Right ventricle myocardium inferior (tissue), 1 donor: ENCODE measurements around the gene MTHFD1L. TPM values are rescaled to one million over a fixed set of nuclear protein-coding genes. Genes with fewer than 3 reads are reported as not detected.

Experiments
- ATAC-seq: fragments of 200-7000 bp; cut with Tn5 transposase; one replicate; pipeline ENCODE4 v1.9.1; 2020; ENCODE audit warnings: mild to moderate bottlenecking, moderate library complexity
- DNase-seq: peaks from one replicate; pipeline ENCODE4 v3.0.0; 2021; ENCODE audit errors: missing footprints
- intact Hi-C: fragments of 100-400 bp; cut with DNase I; formaldehyde crosslinking; loops from one replicate; pipeline ENCODE4 v1.11.0; 2022
- total RNA-seq: library from RNA; stranded (reverse); fragmentation: NEBNext Ultra II Directional; extraction: Animal tissue kit (Norgen Biotek cat#: 25700); gene quantifications from one replicate; pipeline ENCODE4 v1.2.1, GENCODE V29; 2021
- donor health status: DM: no; HTN: yes; CAD: no; lungs with severe emphysema.

MTHFD1L gene
- total RNA-seq, 1 donor from 2014 or later, result 3.4 TPM

- DNase-seq, result no peak
- intact Hi-C loops, result loop anchor here (2.0 kb wide), 2 partner anchors 117 to 443 kb away; no protein-coding TSS in a partner anchor
- ATAC-seq, result peak; percentile 74
These were observed 26.5 kb downstream of the MTHFD1L start for GRCh38 chr6:150891888-150892485.

- intact Hi-C loops, result no loop called here
- no peak for ATAC-seq
- DNase-seq, result no peak
These were observed 28.8 kb downstream of the MTHFD1L start for GRCh38 chr6:150894191-150894744.

DNA sequence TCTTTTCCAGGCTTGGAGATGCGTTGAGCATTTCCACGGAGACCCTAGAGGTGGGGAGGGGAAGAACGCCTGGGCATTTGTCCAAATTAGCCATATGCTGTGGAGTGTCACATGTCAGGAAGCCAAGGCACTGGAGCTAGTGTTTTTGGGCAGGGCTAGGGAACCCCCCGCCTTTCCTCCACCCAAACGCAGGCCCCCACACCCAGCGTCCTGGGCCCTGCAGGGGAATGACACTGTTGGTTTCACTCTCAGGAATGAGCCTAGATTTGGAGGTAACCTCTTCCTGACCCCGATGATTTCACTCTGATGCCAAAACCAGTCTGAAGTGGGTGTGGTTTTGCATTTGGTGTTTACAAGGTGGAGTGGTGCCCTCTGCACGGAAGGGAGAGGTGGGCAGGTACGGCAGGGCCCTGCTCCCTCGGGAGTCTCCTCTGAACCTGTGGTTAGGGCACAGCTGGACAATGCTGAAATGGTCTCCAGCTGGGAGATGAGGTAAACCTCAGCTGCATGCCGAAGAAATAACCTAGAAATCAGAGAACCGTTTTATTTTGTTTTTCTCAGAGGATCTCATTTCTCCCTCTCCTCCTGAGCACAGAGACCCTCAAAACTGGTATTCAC is 29.5 kb downstream of the MTHFD1L start:
- ATAC-seq (peak; percentile 33), DNase-seq (no peak)
- intact Hi-C loops, result no loop called here

- intact Hi-C loops, result no loop called here
- no peak for DNase-seq
These were observed 30.6 kb downstream of the MTHFD1L start for GRCh38 chr6:150895928-150896632.

GRCh38 chr6:150897400-150897943 is 32.0 kb downstream of the MTHFD1L start:
- ATAC-seq, result no peak
- DNase-seq, result no peak
- intact Hi-C loops, result no loop called here

More at GRCh38 chr6:150895928-150896632, 30.6 kb downstream of the MTHFD1L start:
- no peak for ATAC-seq

- intact Hi-C loops, result no loop called here
- DNase-seq (no peak), ATAC-seq (no peak)
These were observed 33.1 kb downstream of the MTHFD1L start for GRCh38 chr6:150898399-150899170.

DNA sequence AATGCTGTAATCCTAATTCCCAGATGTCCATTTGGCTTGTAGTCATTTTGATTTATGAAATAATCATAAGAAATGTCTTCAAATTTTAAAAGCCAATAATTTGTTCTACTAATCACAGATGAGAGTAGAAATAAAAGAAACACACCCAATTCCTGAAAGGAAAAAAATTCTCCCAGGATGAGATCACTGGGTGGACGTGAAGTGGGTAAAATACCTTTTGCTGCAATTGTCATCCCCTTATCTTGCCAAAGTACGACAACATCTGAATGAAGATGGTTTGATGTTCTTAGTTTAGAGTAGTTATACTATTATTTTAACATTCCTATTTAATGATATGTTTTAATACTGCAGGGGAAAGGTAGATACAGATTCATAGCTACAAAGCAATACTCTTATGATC is 33.7 kb downstream of the MTHFD1L start:
- intact Hi-C loops, result no loop called here
- no peak for DNase-seq
- no peak for ATAC-seq

- intact Hi-C loops, result no loop called here
- DNase-seq, result no peak
- no peak for ATAC-seq
These were observed 34.5 kb downstream of the MTHFD1L start for GRCh38 chr6:150900049-150900448.

DNA sequence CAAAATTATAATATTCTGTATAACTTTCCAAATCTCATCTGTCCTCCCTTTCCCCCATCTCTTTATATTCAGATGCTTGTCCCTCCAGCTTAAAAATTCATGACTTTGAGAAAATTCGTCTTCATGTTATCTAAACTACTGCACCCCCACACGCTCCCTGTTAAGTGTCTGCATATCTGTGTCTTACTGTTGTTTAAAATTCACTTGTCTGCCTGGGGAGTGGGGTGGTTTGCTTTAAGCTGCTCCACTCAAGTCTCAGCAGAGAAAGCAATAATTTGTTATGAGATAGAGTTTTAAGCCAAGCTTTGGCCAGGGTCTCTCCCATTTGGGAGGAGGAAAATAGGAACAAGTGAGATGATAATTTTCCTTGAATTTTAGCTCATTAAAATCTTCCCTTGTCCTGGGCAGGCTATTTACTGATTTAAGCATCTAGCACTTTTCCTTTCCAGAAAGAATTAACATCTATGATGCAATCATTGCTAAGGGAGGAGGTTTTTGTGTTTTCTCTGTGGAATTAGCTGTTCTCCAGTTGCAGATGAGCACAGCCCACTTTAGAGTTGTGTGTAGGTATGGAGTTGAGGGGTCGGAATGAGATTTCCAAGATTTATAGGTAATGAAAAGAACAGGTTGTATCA is 36.8 kb downstream of the MTHFD1L start:
- intact Hi-C loops, result no loop called here
- no peak for DNase-seq

GRCh38 chr6:150905769-150906168 is 40.3 kb downstream of the MTHFD1L start:
- intact Hi-C loops, result no loop called here
- ATAC-seq, result no peak
- DNase-seq, result no peak

More for the DNA sequence above, 36.8 kb downstream of the MTHFD1L start:
- ATAC-seq, result peak; percentile 65

- DNase-seq, result no peak
These were observed 41.3 kb downstream of the MTHFD1L start for GRCh38 chr6:150906641-150907326.

GRCh38 chr6:150907383-150907782 is 41.9 kb downstream of the MTHFD1L start:
- intact Hi-C loops, result no loop called here
- DNase-seq, result no peak
- no peak for ATAC-seq

More at GRCh38 chr6:150906641-150907326, 41.3 kb downstream of the MTHFD1L start:
- intact Hi-C loops, result no loop called here
- ATAC-seq, result no peak

GRCh38 chr6:150908901-150909300 is 43.4 kb downstream of the MTHFD1L start:
- no peak for DNase-seq
- no peak for ATAC-seq
- intact Hi-C loops, result no loop called here

- DNase-seq, result no peak
- no peak for ATAC-seq
- intact Hi-C loops, result no loop called here
These were observed 45.1 kb downstream of the MTHFD1L start for GRCh38 chr6:150910561-150910960.

GRCh38 chr6:150914372-150914771 is 48.9 kb downstream of the MTHFD1L start:
- intact Hi-C loops, result no loop called here
- no peak for DNase-seq

DNA sequence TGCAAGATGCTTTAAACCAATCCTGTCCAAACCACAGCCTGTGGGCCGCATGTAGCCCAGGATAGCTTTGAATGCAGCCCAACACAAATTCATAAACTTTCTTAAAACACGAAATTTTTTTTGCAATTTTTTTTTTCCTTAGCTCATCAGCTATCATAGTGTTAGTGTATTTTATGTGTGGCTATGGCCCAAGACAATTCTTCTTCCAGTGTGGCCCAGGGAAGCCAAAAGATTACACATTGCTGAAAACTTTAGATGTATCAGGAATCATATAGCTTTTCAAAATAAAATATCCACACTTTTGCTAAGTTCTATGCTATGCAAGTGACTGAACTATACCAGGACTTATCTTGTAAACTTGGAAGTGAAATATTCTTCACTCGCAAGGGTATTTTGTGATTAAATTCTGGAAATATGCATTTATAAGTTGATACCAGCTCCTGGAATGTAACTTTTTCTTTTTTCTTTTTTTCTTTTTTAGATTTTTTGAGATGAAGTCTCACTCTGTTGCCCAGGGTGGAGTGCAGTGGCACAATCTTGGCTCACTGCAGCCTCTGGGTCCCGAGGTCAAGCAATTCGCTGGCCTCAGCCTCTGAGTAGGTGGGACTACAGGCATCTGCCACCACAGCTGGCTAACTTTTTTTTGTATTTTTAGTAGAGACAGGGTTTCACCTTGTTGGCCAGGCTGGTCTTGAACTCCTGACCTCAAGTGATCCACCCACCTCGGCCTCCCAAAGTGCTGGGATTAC is 49.8 kb downstream of the MTHFD1L start:
- intact Hi-C loops, result no loop called here

More at GRCh38 chr6:150914372-150914771, 48.9 kb downstream of the MTHFD1L start:
- ATAC-seq, result no peak

DNA sequence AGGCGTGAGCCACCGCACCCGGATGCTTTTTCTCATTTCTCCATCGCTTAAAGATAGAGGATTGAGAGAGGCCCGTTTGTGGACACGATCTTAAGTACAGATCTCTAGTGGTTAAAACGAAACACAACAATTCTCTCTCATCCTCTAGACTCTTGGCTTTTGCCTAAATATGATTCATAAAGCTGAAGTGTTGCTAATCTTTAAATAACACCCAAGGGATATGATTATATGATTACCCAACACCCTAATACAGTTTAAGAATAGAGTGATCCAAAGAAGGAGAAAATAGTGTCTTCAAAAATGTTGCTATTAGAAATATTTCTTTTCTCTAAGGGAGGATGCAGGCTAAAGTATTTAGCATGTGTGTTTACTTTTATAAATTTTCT is 50.4 kb downstream of the MTHFD1L start:
- DNase-seq (no peak), ATAC-seq (peak; percentile 63)
- intact Hi-C loops, result no loop called here

More for the DNA sequence above, 49.8 kb downstream of the MTHFD1L start:
- ATAC-seq, result no peak
- DNase-seq, result no peak
